Sigmoid colon (tissue), 7 donors: ENCODE measurements around the gene PHAX. TPM values are rescaled to one million over a fixed set of nuclear protein-coding genes. Genes with fewer than 3 reads are reported as not detected.
"Not testable (repeated sequence)": the region's sequence is repeated elsewhere in the genome, so short reads cannot be mapped to it uniquely, and the experiment has no call there.

Experiments
- DNase-seq: peaks from one replicate; pipeline ENCODE4 v3.0.0-alpha.2; 2019
- H3K27ac ChIP-seq, 4 donors: fragments of 200-600 bp; sonication (generic); one replicate each; pipeline ENCODE4 v1.5.1; 2016 to 2019; ENCODE audit warnings: mild to moderate bottlenecking in 1 of 4
- H3K27me3 ChIP-seq, 3 donors: fragments of 200-600 bp; sonication (generic); one replicate each; pipeline ENCODE4 v1.5.1; 2019; ENCODE audit warnings: mild to moderate bottlenecking in 1 of 3
- H3K36me3 ChIP-seq, 4 donors: fragments of 200-600 bp; sonication (generic); one replicate each; pipeline ENCODE4 v1.5.1; 2016 to 2019
- H3K4me1 ChIP-seq, 4 donors: fragments of 200-600 bp; sonication (generic); one replicate each; pipeline ENCODE4 v1.5.1; 2017 to 2019
- H3K4me3 ChIP-seq, 4 donors: fragments of 200-600 bp; sonication (generic); one replicate each; pipeline ENCODE4 v1.5.1; 2017 to 2019; ENCODE audit warnings: mild to moderate bottlenecking in 2 of 4, moderate library complexity in 1 of 4
- H3K9me3 ChIP-seq, 4 donors: fragments of 200-600 bp in 3 of 4; sonication (generic) in 3 of 4; one replicate each; pipeline versions ENCODE4 v1.5.1 to v1.6.1; 2013 to 2019
- EP300 ChIP-seq, 4 donors: sonication (generic); formaldehyde crosslinking; IDR thresholded peaks; one replicate each; pipeline ENCODE4 v1.6.1; 2017; ENCODE audit warnings: antibody characterized with exemption in 4 of 4
- POLR2A ChIP-seq, 2 donors: fragments of 450-650 bp; IDR thresholded peaks; one replicate each; pipeline ENCODE4 v1.6.1; 2016; ENCODE audit warnings: antibody characterized with exemption in 2 of 2, mild to moderate bottlenecking in 2 of 2, moderate library complexity in 2 of 2
- POLR2AphosphoS5 ChIP-seq, 4 donors: sonication (generic); formaldehyde crosslinking; IDR thresholded peaks; one replicate each; pipeline ENCODE4 v1.6.1; 2017; ENCODE audit warnings: antibody characterized with exemption in 4 of 4
- WGBS, 2 donors: extraction: QIAGEN DNeasy Blood & Tissue Kit; methylation state at CpG; one replicate each; pipeline ENCODE4 v1.1.7; 2013; 5-methylcytosine and 5-hydroxymethylcytosine counted together
- intact Hi-C: fragments of 100-400 bp; cut with DNase I; formaldehyde crosslinking; loops from one replicate; pipeline ENCODE4 v1.15.1; 2023
- polyA plus RNA-seq, 3 donors: library from polyadenylated mRNA; stranded (reverse); fragments of 200-250 nt; gene quantifications; one replicate each; pipeline ENCODE4 v1.2.3, GENCODE V29; 2013
- total RNA-seq, 4 donors: library from RNA; depleted of rRNA; stranded (reverse); fragments of >200 nt; gene quantifications; one replicate each; pipeline ENCODE4 v1.1.0, GENCODE V29; 2016
- TF ChIP-seq, protein P1 (sequence below), 4 experiments: fragments of 450-650 bp in 3 of 4; fragments of 200-600 bp in 1 of 4; IDR thresholded peaks; one replicate each; pipeline ENCODE4 v1.5.1; 2016 to 2019; ENCODE audit warnings: antibody characterized with exemption in 4 of 4, mild to moderate bottlenecking in 3 of 4, moderate library complexity in 2 of 4
- donor health status: healthy with polysubstance abuse.
- donor health status: Bipolar disorder and iron deficiency.
- donor health status: healthy.

Gene PHAX
- total and polyA plus RNA-seq, 7 donors, result 18.9 to 58.5 (median 38.8) TPM

DNA sequence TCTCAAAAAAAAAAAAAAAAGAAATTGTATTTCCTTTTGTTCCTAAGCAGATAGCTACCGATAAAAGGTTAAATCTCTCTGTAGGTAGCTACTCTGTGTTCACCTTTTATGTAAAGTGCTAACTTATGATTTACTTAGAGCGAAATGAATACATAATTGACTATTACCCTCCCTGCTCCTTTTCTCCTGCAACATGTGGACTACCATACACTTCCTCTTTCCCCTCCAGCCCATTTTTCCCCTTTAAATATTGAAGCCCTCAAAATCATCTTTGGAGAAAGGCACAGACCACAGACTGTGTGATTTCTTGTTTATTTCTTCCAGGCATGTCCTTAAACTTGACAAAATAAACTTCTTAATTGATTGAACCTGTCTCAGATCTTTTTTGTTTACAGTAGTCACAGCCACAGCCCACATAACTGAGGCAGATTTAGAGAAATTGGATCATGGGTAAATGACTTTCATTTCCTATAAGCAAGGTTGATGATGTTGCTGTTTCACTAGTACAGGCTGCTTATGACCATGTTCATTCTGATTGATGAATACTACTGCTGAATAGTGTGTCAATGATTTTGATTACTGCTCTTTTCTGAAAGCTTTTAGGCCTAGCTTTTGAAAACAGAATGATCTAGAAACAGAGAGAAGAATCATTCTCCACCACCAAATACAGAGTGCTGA lies 59.2 kb downstream of the PHAX start:
- H3K27me3 ChIP-seq, result no peaks in the 10 kb centered on the region
- no peaks in the 10 kb centered on the region for H3K9me3 ChIP-seq
- H3K27ac ChIP-seq, result no peak overlapping the region
- H3K36me3 ChIP-seq, result no peaks in the 10 kb centered on the region
- H3K4me1 ChIP-seq, result no peaks in the 10 kb centered on the region
- WGBS, 2 donors, result 91 to 95% methylated on average over 2 of the region's 2 CpGs
- H3K4me3 ChIP-seq, result no peak overlapping the region
- intact Hi-C loops, result no loop called here
- TF ChIP-seq POLR2A (IDR thresholded peaks at IDR 0.05) (no peak), EP300 (IDR thresholded peaks at IDR 0.05) (no peak), POLR2AphosphoS5 (IDR thresholded peaks at IDR 0.05) (no peak)
- TF ChIP-seq, protein P1, sequence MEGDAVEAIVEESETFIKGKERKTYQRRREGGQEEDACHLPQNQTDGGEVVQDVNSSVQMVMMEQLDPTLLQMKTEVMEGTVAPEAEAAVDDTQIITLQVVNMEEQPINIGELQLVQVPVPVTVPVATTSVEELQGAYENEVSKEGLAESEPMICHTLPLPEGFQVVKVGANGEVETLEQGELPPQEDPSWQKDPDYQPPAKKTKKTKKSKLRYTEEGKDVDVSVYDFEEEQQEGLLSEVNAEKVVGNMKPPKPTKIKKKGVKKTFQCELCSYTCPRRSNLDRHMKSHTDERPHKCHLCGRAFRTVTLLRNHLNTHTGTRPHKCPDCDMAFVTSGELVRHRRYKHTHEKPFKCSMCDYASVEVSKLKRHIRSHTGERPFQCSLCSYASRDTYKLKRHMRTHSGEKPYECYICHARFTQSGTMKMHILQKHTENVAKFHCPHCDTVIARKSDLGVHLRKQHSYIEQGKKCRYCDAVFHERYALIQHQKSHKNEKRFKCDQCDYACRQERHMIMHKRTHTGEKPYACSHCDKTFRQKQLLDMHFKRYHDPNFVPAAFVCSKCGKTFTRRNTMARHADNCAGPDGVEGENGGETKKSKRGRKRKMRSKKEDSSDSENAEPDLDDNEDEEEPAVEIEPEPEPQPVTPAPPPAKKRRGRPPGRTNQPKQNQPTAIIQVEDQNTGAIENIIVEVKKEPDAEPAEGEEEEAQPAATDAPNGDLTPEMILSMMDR (IDR thresholded peaks at IDR 0.05), result no peak
- no peak for DNase-seq

DNA sequence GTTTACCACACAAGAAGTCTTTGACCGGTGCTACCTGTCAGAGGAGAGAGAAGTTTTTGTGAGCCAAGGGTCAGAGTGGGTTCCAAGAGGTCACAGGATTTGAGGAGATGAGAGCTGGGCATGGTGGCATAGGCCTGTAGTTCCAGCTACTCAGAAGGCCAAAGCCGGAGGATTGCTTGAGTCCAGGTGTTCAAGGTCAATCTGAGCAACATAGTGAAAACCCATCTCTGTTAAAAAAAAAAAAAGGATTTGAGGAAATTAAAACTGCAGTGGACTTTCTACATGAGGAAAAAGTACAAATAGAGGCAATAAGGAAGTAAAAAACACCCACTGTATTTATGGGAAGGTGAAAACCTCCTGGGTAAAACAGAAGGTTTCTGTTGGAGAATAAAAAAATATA lies 63.8 kb downstream of the PHAX start:
- TF ChIP-seq POLR2A (IDR thresholded peaks at IDR 0.05) (no peak), EP300 (IDR thresholded peaks at IDR 0.05) (no peak), POLR2AphosphoS5 (IDR thresholded peaks at IDR 0.05) (no peak)
- H3K36me3 ChIP-seq, result no peaks in the 10 kb centered on the region
- intact Hi-C loops, result no loop called here
- no peak for DNase-seq
- no peaks in the 10 kb centered on the region for H3K27me3 ChIP-seq
- WGBS, 2 donors, result 14 to 70% methylated on average over 2 of the region's 2 CpGs
- no peaks in the 10 kb centered on the region for H3K4me1 ChIP-seq
- H3K4me3 ChIP-seq, result no peak overlapping the region
- H3K27ac ChIP-seq, result no peak overlapping the region
- H3K9me3 ChIP-seq, result peaks cover 0 to 2% (median 0%) of the 10 kb centered on the region in 4 donors

DNA sequence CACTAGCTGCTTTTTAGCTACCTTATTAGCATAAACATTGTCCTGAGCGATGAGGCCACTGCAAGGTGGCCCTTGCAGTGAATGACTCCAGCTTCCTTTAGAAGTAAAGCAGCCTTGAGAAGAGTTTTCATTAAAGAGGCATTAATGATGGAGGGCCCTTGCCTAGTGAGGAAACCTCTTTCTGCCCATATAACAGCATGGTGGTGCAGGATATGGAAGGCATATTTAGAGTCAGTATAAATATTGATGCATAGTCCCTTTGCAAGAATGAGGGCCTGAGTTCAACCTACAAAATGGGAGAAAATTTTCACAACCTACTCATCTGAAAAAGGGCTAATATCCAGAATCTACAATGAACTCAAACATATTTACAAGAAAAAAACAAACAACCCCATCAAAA lies 69.4 kb downstream of the PHAX start:
- H3K36me3 ChIP-seq, result not testable (repeated sequence)
- WGBS, 2 donors, result 100% methylated on average over 1 of the region's 1 CpG
- intact Hi-C loops, result loop anchor here (10.0 kb wide), 1 partner anchor 645 kb away; no protein-coding TSS in a partner anchor

DNA sequence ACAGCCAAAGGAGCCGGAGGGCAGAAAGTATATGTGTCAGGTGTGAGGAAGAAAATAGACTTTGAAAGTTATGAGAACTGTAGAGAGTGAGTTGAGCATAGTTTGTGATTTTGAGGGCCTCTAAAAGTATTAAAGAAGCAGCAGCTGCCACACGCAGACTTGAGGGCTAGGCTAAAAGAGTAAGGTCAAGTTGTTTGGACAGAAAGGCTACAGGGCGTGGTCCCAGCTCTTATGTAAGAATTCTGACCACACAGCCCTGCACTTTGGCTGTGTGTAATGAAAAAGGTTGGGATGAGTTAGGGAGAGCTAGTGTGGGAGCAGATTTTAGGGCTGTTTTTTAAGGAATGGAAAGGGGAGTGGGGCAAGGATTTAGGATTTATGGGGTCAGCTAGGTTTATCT lies 70.9 kb downstream of the PHAX start:
- H3K9me3 ChIP-seq, H3K27ac ChIP-seq, H3K4me3 ChIP-seq, H3K4me1 ChIP-seq, H3K36me3 ChIP-seq, DNase-seq, H3K27me3 ChIP-seq: not testable (repeated sequence)
- intact Hi-C loops, result loop anchor here (10.0 kb wide), 1 partner anchor 643 kb away; no protein-coding TSS in a partner anchor
- WGBS, 2 donors, result 29 to 76% methylated on average over 3 of the region's 3 CpGs

More for the DNA sequence above, 69.4 kb downstream of the PHAX start:
- H3K27me3 ChIP-seq, H3K9me3 ChIP-seq, DNase-seq, H3K4me3 ChIP-seq, H3K4me1 ChIP-seq, H3K27ac ChIP-seq: not testable (repeated sequence)

DNA sequence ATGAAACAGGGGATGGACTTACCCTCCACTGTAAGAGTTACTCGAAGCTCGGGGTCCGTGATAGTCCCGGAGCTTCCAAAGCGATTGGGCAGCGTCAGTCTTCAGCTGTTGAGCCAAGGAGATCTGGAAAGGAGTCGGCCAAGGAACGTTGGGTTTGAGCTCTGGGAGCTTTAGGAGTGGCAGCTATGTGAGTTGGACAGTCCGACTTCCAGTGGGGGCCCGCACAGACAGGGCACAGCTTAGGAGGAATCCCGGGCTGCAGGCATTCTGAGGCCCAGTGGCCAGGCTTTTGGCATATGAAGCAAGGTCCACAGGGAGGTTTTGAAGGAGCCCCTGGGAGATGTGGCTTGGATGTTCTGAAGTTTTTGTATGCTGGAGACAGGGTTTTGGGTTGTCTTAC lies 72.7 kb downstream of the PHAX start:
- TF ChIP-seq, protein P1 (IDR thresholded peaks at IDR 0.05), result no peak
- TF ChIP-seq POLR2AphosphoS5 (IDR thresholded peaks at IDR 0.05), result no peak
- TF ChIP-seq EP300 (IDR thresholded peaks at IDR 0.05), result no peak
- TF ChIP-seq POLR2A (IDR thresholded peaks at IDR 0.05), result no peak
- no peaks in the 10 kb centered on the region for H3K36me3 ChIP-seq
- H3K4me1 ChIP-seq, result no peaks in the 10 kb centered on the region
- H3K9me3 ChIP-seq, result peaks cover 0 to 5% (median 1%) of the 10 kb centered on the region in 4 donors
- H3K4me3 ChIP-seq, result no peak overlapping the region
- no peak overlapping the region for H3K27ac ChIP-seq
- no peaks in the 10 kb centered on the region for H3K27me3 ChIP-seq
- WGBS, 2 donors, result 19 to 70% methylated on average over 11 of the region's 11 CpGs
- DNase-seq, result no peak
- intact Hi-C loops, result loop anchor here (10.0 kb wide), 1 partner anchor 641 kb away; no protein-coding TSS in a partner anchor

DNA sequence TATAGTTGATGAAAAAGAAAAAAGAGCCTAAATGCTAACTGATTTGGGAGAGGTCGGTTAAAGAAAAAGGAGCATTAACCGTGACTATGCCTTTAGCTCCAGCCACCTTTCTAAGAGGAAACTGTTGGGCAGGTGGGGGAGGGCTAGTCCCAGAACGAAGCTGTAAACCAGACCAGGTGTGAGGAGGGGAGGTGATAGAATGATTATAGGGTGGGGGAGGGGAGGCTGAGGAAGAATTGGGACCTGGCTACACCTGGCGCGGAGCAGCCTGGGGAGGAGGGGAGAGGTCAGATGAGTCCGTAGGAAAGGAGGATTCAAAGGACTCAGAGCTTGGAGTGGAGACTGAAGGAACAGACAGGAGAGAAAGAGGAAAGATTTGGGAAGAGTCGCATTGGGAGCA lies 73.4 kb downstream of the PHAX start:
- DNase-seq, result no peak
- no peaks in the 10 kb centered on the region for H3K4me1 ChIP-seq
- no peak overlapping the region for H3K4me3 ChIP-seq
- no peaks in the 10 kb centered on the region for H3K36me3 ChIP-seq
- H3K27ac ChIP-seq, result no peak overlapping the region
- TF ChIP-seq EP300 (IDR thresholded peaks at IDR 0.05) (no peak), POLR2AphosphoS5 (IDR thresholded peaks at IDR 0.05) (no peak), POLR2A (IDR thresholded peaks at IDR 0.05) (no peak)
- TF ChIP-seq, protein P1 (IDR thresholded peaks at IDR 0.05), result no peak
- 11 to 57% methylated on average over 7 of the region's 7 CpGs for WGBS, 2 donors
- peaks cover 0 to 5% (median 1%) of the 10 kb centered on the region in 4 donors for H3K9me3 ChIP-seq
- no peaks in the 10 kb centered on the region for H3K27me3 ChIP-seq
- intact Hi-C loops, result loop anchor here (10.0 kb wide), 1 partner anchor 641 kb away; no protein-coding TSS in a partner anchor
